Upper lobe of left lung (tissue), 6 donors: ENCODE data around the gene PTPRG. TPM values are rescaled to one million over a fixed set of nuclear protein-coding genes. Genes with fewer than 3 reads are reported as not detected.

Experiments
- ATAC-seq, 2 donors: fragments of 200-7000 bp; cut with Tn5 transposase; one replicate each; pipeline ENCODE4 v1.9.1; 2022; ENCODE audit warnings: mild to moderate bottlenecking in 2 of 2, moderate library complexity in 2 of 2; ENCODE audit not compliant: low FRiP score in 2 of 2
- DNase-seq, 2 donors: peaks; one replicate each; pipeline ENCODE4 v3.0.0-alpha.2; 2019 to 2020
- H3K27ac ChIP-seq, 4 donors: fragments of 200-600 bp; sonication (generic); one replicate each; pipeline ENCODE4 v1.5.1; 2016 to 2019
- H3K27me3 ChIP-seq, 4 donors: fragments of 200-600 bp; sonication (generic); one replicate each; pipeline ENCODE4 v1.5.1; 2017 to 2019
- H3K36me3 ChIP-seq, 4 donors: fragments of 200-600 bp; sonication (generic); one replicate each; pipeline ENCODE4 v1.5.1; 2016 to 2019
- H3K4me1 ChIP-seq, 4 donors: fragments of 200-600 bp; sonication (generic); one replicate each; pipeline ENCODE4 v1.5.1; 2018 to 2019
- H3K4me3 ChIP-seq, 4 donors: fragments of 200-600 bp; sonication (generic); one replicate each; pipeline ENCODE4 v1.5.1; 2017 to 2019; ENCODE audit warnings: mild to moderate bottlenecking in 2 of 4, moderate library complexity in 1 of 4
- H3K9me3 ChIP-seq, 4 donors: fragments of 200-600 bp; sonication (generic); one replicate each; pipeline ENCODE4 v1.5.1; 2018 to 2019
- CTCF ChIP-seq, 6 experiments: fragments of 450-650 bp in 4 of 6; fragments of 200-600 bp in 2 of 6; sonication (generic) in 2 of 6; IDR thresholded peaks; one replicate each; pipeline ENCODE4 v1.5.1; 2016 to 2019; ENCODE audit warnings: antibody characterized with exemption in 6 of 6
- EP300 ChIP-seq, 4 donors: sonication (generic); formaldehyde crosslinking; IDR thresholded peaks; one replicate each; pipeline ENCODE4 v1.5.1; 2017; ENCODE audit warnings: antibody characterized with exemption in 4 of 4, control low read depth in 2 of 4
- POLR2A ChIP-seq, 4 donors: fragments of 450-650 bp; IDR thresholded peaks; one replicate each; pipeline ENCODE4 v1.5.1; 2016 to 2017; ENCODE audit warnings: antibody characterized with exemption in 4 of 4, mild to moderate bottlenecking in 2 of 4
- POLR2AphosphoS5 ChIP-seq, 2 donors: sonication (generic); formaldehyde crosslinking; IDR thresholded peaks; one replicate each; pipeline ENCODE4 v1.5.1; 2017; ENCODE audit warnings: antibody characterized with exemption in 2 of 2
- WGBS, 2 donors: methylation state at CpG; one replicate each; pipeline ENCODE4 v1.1.5; 2017 to 2018; 5-methylcytosine and 5-hydroxymethylcytosine counted together
- total RNA-seq, 6 donors: library from RNA; depleted of rRNA in 4 of 6; stranded (reverse); fragments of >200 nt in 4 of 6; gene quantifications; one replicate each; pipeline versions ENCODE4 v1.1.0 to v1.2.1, GENCODE V29; 2016 to 2021
- donor health status: DM: no; HTN: no; CAD: no; lungs with moderate emphysema.
- donor health status: DM: no; HTN: yes; CAD: no; lungs with severe emphysema.

The PTPRG gene
- total RNA-seq, 6 donors from 2014 or later = 58.7 to 101 (median 68.8) TPM

- H3K27ac ChIP-seq = no peak overlapping the region
- ATAC-seq (no peak), DNase-seq (no peak)
- H3K9me3 ChIP-seq = no peaks in the 10 kb centered on the region
- TF ChIP-seq EP300 (IDR thresholded peaks at IDR 0.05) = no peak
- no peak for TF ChIP-seq CTCF (IDR thresholded peaks at IDR 0.05)
- TF ChIP-seq POLR2A (IDR thresholded peaks at IDR 0.05) = no peak
- no peak for TF ChIP-seq POLR2AphosphoS5 (IDR thresholded peaks at IDR 0.05)
- no peaks in the 10 kb centered on the region for H3K27me3 ChIP-seq
- WGBS, 2 donors = 95 to 97% methylated on average over 7 of the region's 7 CpGs
- no peaks in the 10 kb centered on the region for H3K36me3 ChIP-seq
- peaks cover 15 to 19% (median 18%) of the 10 kb centered on the region in 4 donors for H3K4me1 ChIP-seq
- H3K4me3 ChIP-seq = no peak overlapping the region
Measured at GRCh38 chr3:61625429-61625828, 64.1 kb downstream of the PTPRG start.

- TF ChIP-seq POLR2A (IDR thresholded peaks at IDR 0.05) (no peak), CTCF (IDR thresholded peaks at IDR 0.05) (no peak), POLR2AphosphoS5 (IDR thresholded peaks at IDR 0.05) (no peak), EP300 (IDR thresholded peaks at IDR 0.05) (no peak)
- WGBS, 2 donors = 81% methylated on average over 6 of the region's 6 CpGs
Measured at GRCh38 chr3:61626484-61626883, 65.1 kb downstream of the PTPRG start.

GRCh38 chr3:61627768-61628185, 66.4 kb downstream of the PTPRG start:
- TF ChIP-seq CTCF (IDR thresholded peaks at IDR 0.05) = no peak
- no peak for TF ChIP-seq EP300 (IDR thresholded peaks at IDR 0.05)
- no peak for TF ChIP-seq POLR2AphosphoS5 (IDR thresholded peaks at IDR 0.05)
- TF ChIP-seq POLR2A (IDR thresholded peaks at IDR 0.05) = no peak
- ATAC-seq = peak in 1 of 2 donors; percentile 75
- no peak for DNase-seq
- Histone ChIP-seq H3K9me3 (no peaks in the 10 kb centered on the region), H3K27ac (no peak overlapping the region), H3K4me1 (peaks cover 15 to 26% (median 18%) of the 10 kb centered on the region in 4 donors), H3K36me3 (no peaks in the 10 kb centered on the region), H3K27me3 (no peaks in the 10 kb centered on the region), H3K4me3 (no peak overlapping the region)
- 39 to 46% methylated on average over 2 of the region's 2 CpGs for WGBS, 2 donors

More at GRCh38 chr3:61626484-61626883, 65.1 kb downstream of the PTPRG start:
- ATAC-seq = no peak
- Histone ChIP-seq H3K4me3 (no peak overlapping the region), H3K4me1 (peaks cover 15 to 20% (median 18%) of the 10 kb centered on the region in 4 donors), H3K9me3 (no peaks in the 10 kb centered on the region), H3K36me3 (no peaks in the 10 kb centered on the region), H3K27me3 (no peaks in the 10 kb centered on the region), H3K27ac (no peak overlapping the region)
- DNase-seq = no peak

GRCh38 chr3:61628636-61629035, 67.3 kb downstream of the PTPRG start:
- TF ChIP-seq EP300 (IDR thresholded peaks at IDR 0.05) = no peak
- TF ChIP-seq POLR2A (IDR thresholded peaks at IDR 0.05) = no peak
- no peak for TF ChIP-seq CTCF (IDR thresholded peaks at IDR 0.05)
- TF ChIP-seq POLR2AphosphoS5 (IDR thresholded peaks at IDR 0.05) = no peak
- Histone ChIP-seq H3K4me3 (no peak overlapping the region), H3K9me3 (no peaks in the 10 kb centered on the region), H3K27ac (no peak overlapping the region), H3K36me3 (no peaks in the 10 kb centered on the region), H3K4me1 (peaks cover 15 to 26% (median 19%) of the 10 kb centered on the region in 4 donors), H3K27me3 (no peaks in the 10 kb centered on the region)
- DNase-seq (no peak), ATAC-seq (no peak)
- 74 to 86% methylated on average over 3 of the region's 3 CpGs for WGBS, 2 donors

GRCh38 chr3:61629442-61629841, 68.1 kb downstream of the PTPRG start:
- Histone ChIP-seq H3K27ac (no peak overlapping the region), H3K4me3 (no peak overlapping the region), H3K4me1 (peaks cover 16 to 31% (median 19%) of the 10 kb centered on the region in 4 donors), H3K36me3 (no peaks in the 10 kb centered on the region), H3K27me3 (no peaks in the 10 kb centered on the region), H3K9me3 (no peaks in the 10 kb centered on the region)
- DNase-seq = no peak
- TF ChIP-seq POLR2A (IDR thresholded peaks at IDR 0.05) = no peak
- no peak for TF ChIP-seq POLR2AphosphoS5 (IDR thresholded peaks at IDR 0.05)
- no peak for TF ChIP-seq CTCF (IDR thresholded peaks at IDR 0.05)
- TF ChIP-seq EP300 (IDR thresholded peaks at IDR 0.05) = no peak
- 92 to 93% methylated on average over 4 of the region's 4 CpGs for WGBS, 2 donors
- no peak for ATAC-seq
